ENCODE data around the gene ALPK3. TPM values are rescaled to one million over a fixed set of nuclear protein-coding genes. Genes with fewer than 3 reads are reported as not detected.

The ALPK3 gene
- total RNA-seq, 1 donor from 2014 or later, result 10.8 TPM

DNA sequence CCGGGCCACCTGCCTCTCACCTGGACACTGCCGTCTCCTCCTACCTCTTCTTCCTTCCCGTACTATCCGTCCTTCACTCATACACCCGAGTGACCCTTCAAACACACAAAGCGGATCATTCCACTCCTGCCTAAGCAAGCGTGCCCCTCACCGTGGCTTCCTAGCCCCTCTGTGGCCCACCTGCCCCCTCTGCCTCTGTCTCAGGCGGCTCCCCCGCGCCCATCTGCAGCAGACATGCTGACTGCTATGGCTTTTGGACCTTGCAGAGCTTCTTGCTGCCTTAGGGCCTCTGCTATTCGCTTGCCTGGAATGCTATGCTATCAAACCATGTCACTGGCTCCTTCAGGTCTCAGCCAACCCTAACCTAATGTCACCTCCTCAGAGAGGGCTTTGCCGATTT lies 105.4 kb downstream of the ALPK3 start:
- no peak for DNase-seq (ENCODE audit: extremely low spot score, unreplicated experiment)
- H3K27ac Mint-ChIP-seq, result no peak overlapping the region
- no peaks in the 10 kb centered on the region for H3K9me3 Mint-ChIP-seq
- H3K27me3 Mint-ChIP-seq, result no peaks in the 10 kb centered on the region
- peaks cover 2% of the 10 kb centered on the region for H3K4me1 Mint-ChIP-seq (ENCODE audit: unreplicated experiment)
- H3K4me3 Mint-ChIP-seq, result no peak overlapping the region
- TF ChIP-seq, protein P1, sequence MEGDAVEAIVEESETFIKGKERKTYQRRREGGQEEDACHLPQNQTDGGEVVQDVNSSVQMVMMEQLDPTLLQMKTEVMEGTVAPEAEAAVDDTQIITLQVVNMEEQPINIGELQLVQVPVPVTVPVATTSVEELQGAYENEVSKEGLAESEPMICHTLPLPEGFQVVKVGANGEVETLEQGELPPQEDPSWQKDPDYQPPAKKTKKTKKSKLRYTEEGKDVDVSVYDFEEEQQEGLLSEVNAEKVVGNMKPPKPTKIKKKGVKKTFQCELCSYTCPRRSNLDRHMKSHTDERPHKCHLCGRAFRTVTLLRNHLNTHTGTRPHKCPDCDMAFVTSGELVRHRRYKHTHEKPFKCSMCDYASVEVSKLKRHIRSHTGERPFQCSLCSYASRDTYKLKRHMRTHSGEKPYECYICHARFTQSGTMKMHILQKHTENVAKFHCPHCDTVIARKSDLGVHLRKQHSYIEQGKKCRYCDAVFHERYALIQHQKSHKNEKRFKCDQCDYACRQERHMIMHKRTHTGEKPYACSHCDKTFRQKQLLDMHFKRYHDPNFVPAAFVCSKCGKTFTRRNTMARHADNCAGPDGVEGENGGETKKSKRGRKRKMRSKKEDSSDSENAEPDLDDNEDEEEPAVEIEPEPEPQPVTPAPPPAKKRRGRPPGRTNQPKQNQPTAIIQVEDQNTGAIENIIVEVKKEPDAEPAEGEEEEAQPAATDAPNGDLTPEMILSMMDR (conservative IDR thresholded peaks at IDR 0.05), result no peak
- no peaks in the 10 kb centered on the region for H3K36me3 Mint-ChIP-seq

Other genes starting within 250 kb of the ALPK3 start
- 18.4 and 26.2 TPM in 2 replicates for gene ZSCAN2, start 216.3 kb upstream of the ALPK3 start, total RNA-seq (ENCODE audit: low replicate concordance)
- gene WDR73, start 163.1 kb upstream of the ALPK3 start, total RNA-seq (ENCODE audit: low replicate concordance), result 42.9 and 51.8 TPM in 2 replicates
- 7.4 and 8.2 TPM in 2 replicates for gene NMB, start 159.2 kb upstream of the ALPK3 start, total RNA-seq (ENCODE audit: low replicate concordance)
- gene SEC11A, start 101.2 kb upstream of the ALPK3 start, total RNA-seq (ENCODE audit: low replicate concordance), result 178 and 185 TPM in 2 replicates
- gene ZNF592, start 68.8 kb upstream of the ALPK3 start, total RNA-seq (ENCODE audit: low replicate concordance), result 26.4 and 26.8 TPM in 2 replicates
- gene SLC28A1, start 67.3 kb downstream of the ALPK3 start, total RNA-seq (ENCODE audit: low replicate concordance), result 0.19 and 0.31 TPM in 2 replicates
- gene PDE8A, start 164.5 kb downstream of the ALPK3 start, total RNA-seq (ENCODE audit: low replicate concordance), result 22.8 and 41.8 TPM in 2 replicates

All from type B pancreatic cell (in vitro differentiated cells).